Skin epidermis (tissue), 12 donors: Measurements from ENCODE around the gene RIPOR2.
"Not testable (repeated sequence)": the region's sequence is repeated elsewhere in the genome, so short reads cannot be mapped to it uniquely, and the experiment has no call there.

ENCODE experiments used
- H3K27ac ChIP-seq, 21 experiments: fragments of 200-600 bp; sonication (generic) in 11 of 21; one replicate each; pipeline ENCODE4 v1.5.0; 2020; ENCODE audit warnings: mild to moderate bottlenecking in 3 of 21, inconsistent platforms in 2 of 21, moderate library complexity in 2 of 21
- H3K4me3 ChIP-seq, 7 experiments: fragments of 200-600 bp; sonication (generic) in 2 of 7; one replicate each; pipeline ENCODE4 v1.5.0; 2020; ENCODE audit warnings: inconsistent platforms in 2 of 7, mild to moderate bottlenecking in 2 of 7, moderate library complexity in 1 of 7

Gene RIPOR2

GRCh38 chr6:24797596-24798216, 138.1 kb downstream of the RIPOR2 start:
- H3K4me3 ChIP-seq, result no peak overlapping the region
- no peak overlapping the region for H3K27ac ChIP-seq

GRCh38 chr6:24796616-24797290, 139.0 kb downstream of the RIPOR2 start:
- Histone ChIP-seq H3K4me3 (no peak overlapping the region), H3K27ac (no peak overlapping the region)

- no peak overlapping the region for H3K4me3 ChIP-seq
- no peak overlapping the region for H3K27ac ChIP-seq
Observed at GRCh38 chr6:24795106-24795505, 140.7 kb downstream of the RIPOR2 start.

DNA sequence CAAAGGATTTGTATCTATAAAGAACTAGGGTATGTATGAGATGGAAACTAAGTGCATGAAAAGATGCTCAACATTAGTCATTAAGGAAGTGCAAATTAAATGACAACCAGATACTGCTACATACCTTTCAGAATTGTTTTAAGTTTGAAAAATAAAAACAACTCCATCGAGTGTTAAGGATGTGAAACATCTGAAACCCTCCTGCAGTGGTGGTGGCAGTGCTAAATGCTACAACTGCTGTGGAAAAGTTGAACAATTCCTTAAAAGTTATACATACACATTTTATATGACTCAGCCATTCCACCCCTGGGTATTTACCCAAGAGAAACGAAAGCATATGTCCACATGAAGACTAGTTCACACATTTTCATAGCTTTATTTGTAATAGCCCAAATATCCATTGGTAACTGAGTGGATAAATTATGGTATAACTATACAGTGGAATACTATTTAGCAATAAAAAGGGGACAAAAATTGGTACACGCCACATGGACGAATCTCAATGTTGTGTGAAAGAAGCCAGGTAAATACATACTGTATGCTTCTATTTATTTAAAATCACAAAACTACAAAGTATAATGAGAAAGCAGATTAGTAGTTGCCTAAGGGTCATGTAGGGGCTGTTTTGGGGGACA, 147.6 kb downstream of the RIPOR2 start:
- H3K4me3 ChIP-seq, result no peak overlapping the region
- H3K27ac ChIP-seq, result no peak overlapping the region

- H3K4me3 ChIP-seq, result no peak overlapping the region
- no peak overlapping the region for H3K27ac ChIP-seq
Observed at GRCh38 chr6:24780206-24780605, 155.6 kb downstream of the RIPOR2 start.

DNA sequence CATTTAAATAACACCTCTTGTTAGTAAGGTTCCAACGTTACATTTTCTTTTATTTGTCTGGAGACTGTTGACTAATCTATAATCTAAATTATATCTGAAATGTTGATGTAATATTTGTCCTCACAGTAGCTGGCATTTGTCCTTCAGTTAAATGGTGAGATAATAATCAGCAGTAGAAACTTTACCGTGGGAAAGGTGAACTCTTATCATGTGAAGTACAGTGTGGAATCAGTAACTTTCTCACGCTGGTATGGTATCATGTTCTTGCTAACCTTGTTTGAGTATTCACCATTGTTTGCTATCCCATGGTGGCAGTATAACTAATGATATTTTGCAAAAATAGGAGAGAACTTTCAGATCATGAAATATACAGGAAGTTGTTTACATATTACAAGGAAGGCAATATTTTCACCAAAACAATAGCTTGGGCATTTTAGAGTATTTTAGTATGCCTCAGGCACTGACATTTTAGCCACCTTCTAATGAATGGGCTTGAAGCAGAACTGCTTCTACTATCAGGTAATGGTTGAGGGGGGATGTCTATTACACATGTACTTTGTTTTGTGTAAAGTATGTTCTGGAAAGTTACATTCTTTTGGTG, 156.2 kb downstream of the RIPOR2 start:
- H3K27ac ChIP-seq, result peak overlapping the region in 1 of 21 experiments; percentile 1
- no peak overlapping the region for H3K4me3 ChIP-seq

DNA sequence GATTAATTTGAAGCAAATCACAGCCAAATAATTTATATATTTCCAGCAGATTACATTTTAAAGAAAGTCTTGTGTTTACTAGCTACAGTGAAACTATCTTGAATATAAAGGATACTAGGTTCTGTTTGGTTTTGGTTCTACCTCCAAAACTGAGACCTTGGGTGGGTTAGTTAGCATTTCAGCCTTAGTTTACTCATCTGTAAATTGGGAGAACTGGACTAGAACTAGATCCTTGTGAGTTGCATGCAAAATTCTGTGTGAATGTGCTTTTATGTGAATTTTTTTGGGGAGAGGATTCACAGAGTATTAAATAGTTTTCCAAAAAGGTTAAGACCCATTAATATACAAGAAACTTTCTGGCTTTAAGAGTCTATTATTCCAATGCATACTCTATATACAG, 156.9 kb downstream of the RIPOR2 start:
- Histone ChIP-seq H3K4me3 (no peak overlapping the region), H3K27ac (peak overlapping the region in 1 of 21 experiments; percentile 18)

DNA sequence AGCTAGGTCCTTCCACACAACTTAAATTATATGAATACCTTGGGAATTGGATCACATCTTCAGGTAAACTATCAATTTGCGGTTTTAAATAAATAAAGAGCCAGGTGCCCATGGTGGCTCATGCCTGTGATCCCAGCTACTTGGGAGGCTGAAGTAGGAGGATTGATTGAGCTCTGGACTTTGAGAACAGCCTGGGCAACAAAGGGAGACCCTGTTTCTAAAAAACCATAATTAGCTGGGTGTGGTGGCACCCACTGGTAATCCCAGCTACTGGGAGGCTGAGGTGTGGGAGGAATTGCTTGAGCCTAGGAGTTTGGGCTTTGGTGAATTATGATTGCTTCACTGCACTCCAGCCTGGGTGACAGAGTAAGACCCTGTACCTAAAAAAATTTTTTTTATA, 157.6 kb downstream of the RIPOR2 start:
- Histone ChIP-seq H3K4me3 (no peak overlapping the region), H3K27ac (peak overlapping the region in 1 of 21 experiments; percentile 18)

GRCh38 chr6:24777227-24777626, 158.5 kb downstream of the RIPOR2 start:
- H3K27ac ChIP-seq, result peak overlapping the region in 1 of 21 experiments; percentile 12
- no peak overlapping the region for H3K4me3 ChIP-seq

DNA sequence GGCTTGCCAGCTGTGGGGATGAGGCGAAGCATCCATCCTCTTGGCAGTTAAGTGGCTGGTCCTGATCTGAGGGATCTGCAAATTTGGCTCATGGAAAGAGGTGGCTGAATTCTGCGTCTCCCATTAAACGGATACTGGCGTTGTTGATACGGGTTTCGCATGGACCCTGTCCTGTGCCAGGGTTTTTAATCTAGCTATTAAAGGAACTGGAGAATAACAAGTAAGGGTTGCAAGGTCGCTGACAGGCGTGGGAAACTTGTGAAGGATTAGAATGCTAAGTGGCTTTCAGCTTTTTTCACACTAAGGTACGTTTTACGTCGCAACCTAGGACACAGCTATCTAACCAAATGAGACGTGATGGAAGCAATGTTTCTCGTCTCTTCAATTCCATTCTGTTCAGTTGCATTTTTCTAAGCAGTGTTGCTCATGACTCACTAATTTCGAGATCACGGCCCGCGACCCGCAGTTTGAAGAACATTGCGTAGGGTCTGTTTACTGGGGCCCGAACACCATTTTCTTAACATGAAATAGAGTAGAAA, 160.2 kb downstream of the RIPOR2 start:
- peak overlapping the region in 20 of 21 experiments; percentile 3 to 91 (median 85) for H3K27ac ChIP-seq

DNA sequence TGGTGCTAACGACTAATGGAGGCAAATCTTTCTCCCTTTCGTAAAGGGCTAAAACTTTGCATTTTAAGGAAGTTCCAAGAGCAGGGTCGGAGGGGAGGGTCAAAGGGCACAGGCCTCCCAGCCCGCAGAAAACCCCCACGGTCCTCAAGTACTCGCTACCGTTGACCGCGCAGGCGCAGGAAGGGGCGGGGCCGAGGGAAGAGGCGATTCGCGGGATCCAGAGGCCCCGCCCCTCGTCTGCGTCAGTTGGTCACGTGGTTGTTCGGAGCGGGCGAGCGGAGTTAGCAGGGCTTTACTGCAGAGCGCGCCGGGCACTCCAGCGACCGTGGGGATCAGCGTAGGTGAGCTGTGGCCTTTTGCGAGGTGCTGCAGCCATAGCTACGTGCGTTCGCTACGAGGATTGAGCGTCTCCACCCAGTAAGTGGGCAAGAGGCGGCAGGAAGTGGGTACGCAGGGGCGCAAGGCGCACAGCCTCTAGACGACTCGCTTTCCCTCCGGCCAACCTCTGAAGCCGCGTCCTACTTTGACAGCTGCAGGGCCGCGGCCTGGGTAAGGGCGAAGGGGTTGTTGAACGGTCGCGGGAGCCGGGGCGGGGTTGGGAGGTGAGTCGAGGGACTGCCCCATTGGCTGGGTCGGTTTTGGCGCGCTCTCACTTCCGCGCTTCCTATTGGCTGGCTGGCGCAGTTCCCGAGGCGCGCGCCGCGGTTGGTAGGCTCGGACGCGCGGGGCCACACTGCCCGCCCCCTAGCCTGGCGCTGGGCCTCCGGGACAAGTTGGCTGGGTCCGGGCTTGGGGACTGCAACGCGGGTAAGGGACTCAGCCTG, 160.9 kb downstream of the RIPOR2 start, which contains the start of gene GMNN:
TSS of gene GMNN (plus strand) at position 242 of the 824 bp plus-strand sequence. CDS start 2,310 bp downstream, outside the sequence.
- Histone ChIP-seq H3K27ac (peak within 1 kb of the TSS in 20 of 21 experiments; percentile 72 to 94 (median 86)), H3K4me3 (peak within 1 kb of the TSS; percentile 93 to 100 (median 100))

More for the DNA sequence above, 160.2 kb downstream of the RIPOR2 start:
- H3K4me3 ChIP-seq, result peak overlapping the region; percentile 93 to 100 (median 100)

- Histone ChIP-seq H3K27ac (no peak overlapping the region), H3K4me3 (no peak overlapping the region)
Observed at GRCh38 chr6:24768361-24768760, 167.4 kb downstream of the RIPOR2 start.

GRCh38 chr6:24766680-24767462, 168.9 kb downstream of the RIPOR2 start:
- H3K27ac ChIP-seq, result no peak overlapping the region

GRCh38 chr6:24765968-24766367, 169.8 kb downstream of the RIPOR2 start:
- not testable (repeated sequence) for H3K4me3 ChIP-seq, H3K27ac ChIP-seq

More at GRCh38 chr6:24766680-24767462, 168.9 kb downstream of the RIPOR2 start:
- no peak overlapping the region for H3K4me3 ChIP-seq

DNA sequence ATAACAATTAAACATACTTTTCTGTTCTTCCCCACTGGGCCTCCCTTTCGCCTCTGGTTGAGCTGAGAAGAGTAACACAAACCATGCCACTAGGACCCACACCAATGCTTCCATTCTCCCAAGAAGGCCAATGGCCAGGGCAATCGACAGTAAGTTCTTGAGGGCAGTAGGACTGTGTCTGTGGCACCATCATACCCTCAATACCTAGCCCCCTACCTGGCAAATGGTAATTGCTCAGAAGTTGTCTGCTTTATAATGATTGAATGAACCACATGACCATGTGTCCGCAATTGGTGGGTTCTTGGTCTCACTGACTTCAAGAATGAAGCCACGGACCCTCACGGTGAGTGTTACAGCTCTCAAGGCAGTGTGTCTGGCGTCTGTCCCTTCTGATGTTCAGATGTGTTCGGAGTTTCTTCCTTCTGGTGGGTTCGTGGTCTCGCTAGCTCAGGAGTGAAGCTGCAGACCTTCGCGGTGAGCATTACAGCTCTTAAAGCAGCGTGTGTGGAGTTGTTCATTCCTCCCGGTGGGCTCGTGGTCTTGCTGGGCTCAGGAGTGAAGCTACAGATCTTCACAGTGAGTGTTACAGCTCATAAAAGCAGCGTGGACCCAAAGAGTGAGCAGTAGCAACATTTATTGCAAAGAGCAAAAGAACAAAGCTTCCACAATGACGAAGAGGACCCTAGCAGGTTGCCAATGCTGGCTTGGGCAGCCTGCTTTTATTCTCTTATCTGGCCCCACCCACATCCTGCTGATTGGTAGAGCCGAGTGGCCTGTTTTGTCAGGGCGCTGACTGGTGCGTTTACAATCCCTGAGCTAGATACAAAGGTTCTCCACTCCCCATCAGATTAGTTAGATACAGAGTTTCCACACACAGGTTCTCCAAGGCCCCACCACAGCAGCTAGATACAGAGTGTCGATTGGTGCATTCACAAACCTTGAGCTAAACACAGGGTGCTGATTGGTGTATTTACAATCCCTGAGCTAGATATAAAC, 170.6 kb downstream of the RIPOR2 start:
- H3K27ac ChIP-seq, H3K4me3 ChIP-seq: not testable (repeated sequence)

GRCh38 chr6:24763578-24763977, 172.2 kb downstream of the RIPOR2 start:
- no peak overlapping the region for H3K27ac ChIP-seq

GRCh38 chr6:24761851-24762250, 173.9 kb downstream of the RIPOR2 start:
- Histone ChIP-seq H3K4me3 (no peak overlapping the region), H3K27ac (no peak overlapping the region)

More at GRCh38 chr6:24763578-24763977, 172.2 kb downstream of the RIPOR2 start:
- no peak overlapping the region for H3K4me3 ChIP-seq
